GM21526 (cell line): ENCODE measurements around the gene PCSK4.

ENCODE experiments used
- ATAC-seq: cut with Tn5 transposase; IDR thresholded peaks from one replicate; pipeline ENCODE4 v1.9.1; 2021; ENCODE audit warnings: moderate library complexity; ENCODE audit not compliant: unreplicated experiment, low FRiP score

The PCSK4 gene

GRCh38 chr19:1457031-1457739, 33.0 kb downstream of the PCSK4 start:
- no peak for ATAC-seq

GRCh38 chr19:1456121-1456900, 33.8 kb downstream of the PCSK4 start:
- ATAC-seq: no peak

- ATAC-seq: no peak
Measured at GRCh38 chr19:1455336-1456120, 34.6 kb downstream of the PCSK4 start.

- no peak for ATAC-seq
Measured at GRCh38 chr19:1455002-1455335, 35.2 kb downstream of the PCSK4 start.

GRCh38 chr19:1453525-1454364, 36.4 kb downstream of the PCSK4 start:
- ATAC-seq: no peak

GRCh38 chr19:1452802-1453524, 37.2 kb downstream of the PCSK4 start:
- ATAC-seq: no peak

- ATAC-seq: no peak
Measured at GRCh38 chr19:1451916-1452801, 38.0 kb downstream of the PCSK4 start.

- ATAC-seq: no peak
Measured at GRCh38 chr19:1450735-1451731, 39.1 kb downstream of the PCSK4 start.

GRCh38 chr19:1449467-1450442, 40.4 kb downstream of the PCSK4 start, which contains the start of gene APC2:
Gene APC2, plus strand, starts transcription at chr19:1450121. Its CDS starts 2,881 bp downstream, at chr19:1453002.
- ATAC-seq: no peak

- ATAC-seq: no peak
Measured at GRCh38 chr19:1447944-1448343, 42.2 kb downstream of the PCSK4 start.

GRCh38 chr19:1447504-1447903, 42.6 kb downstream of the PCSK4 start:
- no peak for ATAC-seq

- ATAC-seq: no peak
Measured at GRCh38 chr19:1446713-1447481, 43.3 kb downstream of the PCSK4 start.

- ATAC-seq: no peak
Measured at GRCh38 chr19:1445932-1446712, 44.0 kb downstream of the PCSK4 start.

GRCh38 chr19:1445185-1445931, 44.8 kb downstream of the PCSK4 start:
- peak; percentile 47 for ATAC-seq
